Measurements from ENCODE around the gene LINS1.

LINS1 gene

GRCh38 chr15:100613208-100613607 is 11.2 kb upstream of the LINS1 start:
- no peak for TF ChIP-seq CTCF (IDR thresholded peaks at IDR 0.05; ENCODE audit: borderline replicate concordance, control extremely low read depth, extremely low read depth, insufficient read depth, missing control alignments)
- no peak for DNase-seq (ENCODE audit: low spot score)
- in situ Hi-C loops (cut with MboI; ENCODE audit: low sequenced_read_pairs, unreplicated experiment): no loop called here

- no peak for DNase-seq (ENCODE audit: low spot score)
- TF ChIP-seq CTCF (IDR thresholded peaks at IDR 0.05; ENCODE audit: borderline replicate concordance, control extremely low read depth, extremely low read depth, insufficient read depth, missing control alignments): no peak
- in situ Hi-C loops (cut with MboI; ENCODE audit: low sequenced_read_pairs, unreplicated experiment): no loop called here
These were observed 10.6 kb upstream of the LINS1 start for GRCh38 chr15:100612539-100612938.

- TF ChIP-seq CTCF (IDR thresholded peaks at IDR 0.05; ENCODE audit: borderline replicate concordance, control extremely low read depth, extremely low read depth, insufficient read depth, missing control alignments): no peak
- DNase-seq (ENCODE audit: low spot score): peak; percentile 40
- in situ Hi-C loops (cut with MboI; ENCODE audit: low sequenced_read_pairs, unreplicated experiment): no loop called here
These were observed 924 bp upstream of the LINS1 start for GRCh38 chr15:100602823-100603393.

GRCh38 chr15:100601617-100602063 is 344 bp downstream of the LINS1 start:
- in situ Hi-C loops (cut with MboI; ENCODE audit: low sequenced_read_pairs, unreplicated experiment): no loop called here
- no peak for DNase-seq (ENCODE audit: low spot score)
- TF ChIP-seq CTCF (IDR thresholded peaks at IDR 0.05; ENCODE audit: borderline replicate concordance, control extremely low read depth, extremely low read depth, insufficient read depth, missing control alignments): no peak

GRCh38 chr15:100601163-100601562 is 821 bp downstream of the LINS1 start:
- TF ChIP-seq CTCF (IDR thresholded peaks at IDR 0.05; ENCODE audit: borderline replicate concordance, control extremely low read depth, extremely low read depth, insufficient read depth, missing control alignments): no peak
- DNase-seq (ENCODE audit: low spot score): no peak
- in situ Hi-C loops (cut with MboI; ENCODE audit: low sequenced_read_pairs, unreplicated experiment): no loop called here

- in situ Hi-C loops (cut with MboI; ENCODE audit: low sequenced_read_pairs, unreplicated experiment): no loop called here
- no peak for DNase-seq (ENCODE audit: low spot score)
- no peak for TF ChIP-seq CTCF (IDR thresholded peaks at IDR 0.05; ENCODE audit: borderline replicate concordance, control extremely low read depth, extremely low read depth, insufficient read depth, missing control alignments)
These were observed 3.3 kb downstream of the LINS1 start for GRCh38 chr15:100598655-100599054.

Measured in GM13976 (cell line).